Measurements from ENCODE around the gene FOXP3. TPM values are rescaled to one million over a fixed set of nuclear protein-coding genes. Genes with fewer than 3 reads are reported as not detected.

The FOXP3 gene
- total and polyA plus RNA-seq, 2 of the 8 experiments (the other 6 are each of a cell fraction or from before 2014, with no cell fraction given), result 0.37 to 0.54 TPM

- TF ChIP-seq TBP (IDR thresholded peaks at IDR 0.05; ENCODE audit: low read depth, low read length), result no peak
- no peak for TF ChIP-seq TEAD4 (IDR thresholded peaks at IDR 0.05; ENCODE audit: low read depth, low read length)
- TF ChIP-seq HDAC2 (IDR thresholded peaks at IDR 0.05; ENCODE audit: borderline replicate concordance in 1 of 2, low read depth in 2 of 2, low read length in 2 of 2), result no peak
- no peak for TF ChIP-seq EGR1 (IDR thresholded peaks at IDR 0.05; ENCODE audit: borderline replicate concordance, low read depth, low read length)
- no peak for TF ChIP-seq MAX (IDR thresholded peaks at IDR 0.05)
- TF ChIP-seq TAF1 (IDR thresholded peaks at IDR 0.05; ENCODE audit: low read depth, low read length), result no peak
- TF ChIP-seq RNF2 (IDR thresholded peaks at IDR 0.05; ENCODE audit: borderline replicate concordance, low read depth, low read length, missing control alignments, poor library complexity, severe bottlenecking), result no peak
- TF ChIP-seq ATF2 (IDR thresholded peaks at IDR 0.05; ENCODE audit: low read length), result no peak
Observed at GRCh38 chrX:49244207-49244606, 20.3 kb downstream of the FOXP3 start (continued).

Measured in H1 (cell line).